HG02763 (cell line): ENCODE measurements around the gene DOCK4.
"Not testable (repeated sequence)": the region's sequence is repeated elsewhere in the genome, so short reads cannot be mapped to it uniquely, and the experiment has no call there.

Source experiments
- ATAC-seq: cut with Tn5 transposase; IDR thresholded peaks from one replicate; pipeline ENCODE4 v1.9.1; 2021; ENCODE audit warnings: mild to moderate bottlenecking, moderate library complexity; ENCODE audit not compliant: unreplicated experiment

DOCK4 gene

GRCh38 chr7:112206238-112206990, at the start of gene DOCK4, which contains the start of gene ZNF277:
Gene DOCK4, minus strand, starts transcription at chr7:112206399. Its CDS starts 261 bp downstream, at chr7:112206138.
Gene ZNF277, plus strand, starts transcription at chr7:112206695. Its CDS starts 22 bp downstream, at chr7:112206717.
- peak; percentile 97 for ATAC-seq

DNA sequence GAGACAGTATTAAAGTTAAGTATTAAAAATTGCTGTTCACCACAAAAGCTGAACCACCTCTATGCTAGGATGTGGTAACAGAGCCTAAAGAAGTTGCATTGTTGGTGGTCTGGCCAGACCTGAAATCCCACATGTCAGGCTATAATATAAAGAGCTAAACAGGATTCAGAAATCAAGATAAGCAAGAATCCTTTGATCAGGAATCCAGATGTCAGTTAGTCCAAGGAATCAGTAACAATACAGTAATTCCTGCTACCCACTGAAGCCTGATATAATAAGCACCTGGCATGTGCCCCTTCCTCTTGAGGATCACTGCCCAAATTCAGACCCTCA, 49.2 kb upstream of the DOCK4 start:
- ATAC-seq, result no peak

GRCh38 chr7:112254709-112255387, 48.6 kb upstream of the DOCK4 start:
- no peak for ATAC-seq

DNA sequence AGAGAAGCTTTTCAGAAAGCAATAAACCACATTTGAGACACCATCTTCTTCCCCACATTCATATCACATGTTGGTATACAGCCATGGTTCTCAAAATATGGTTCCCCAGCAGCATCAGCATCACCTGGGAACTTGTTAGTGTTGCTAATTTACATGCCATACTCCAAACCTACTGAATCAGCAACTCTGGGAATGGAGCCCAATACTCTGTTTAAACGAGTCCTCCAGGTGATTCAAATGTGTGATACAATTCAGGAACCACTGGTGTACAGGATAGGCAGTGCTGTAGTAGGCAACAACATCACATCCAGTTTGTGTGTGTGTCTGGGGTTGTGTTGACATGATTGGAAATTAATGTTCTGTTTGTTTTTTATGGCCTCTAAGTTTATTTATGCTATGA, 48.0 kb upstream of the DOCK4 start:
- no peak for ATAC-seq

- ATAC-seq, result no peak
Observed at GRCh38 chr7:112252691-112253090, 46.5 kb upstream of the DOCK4 start.

DNA sequence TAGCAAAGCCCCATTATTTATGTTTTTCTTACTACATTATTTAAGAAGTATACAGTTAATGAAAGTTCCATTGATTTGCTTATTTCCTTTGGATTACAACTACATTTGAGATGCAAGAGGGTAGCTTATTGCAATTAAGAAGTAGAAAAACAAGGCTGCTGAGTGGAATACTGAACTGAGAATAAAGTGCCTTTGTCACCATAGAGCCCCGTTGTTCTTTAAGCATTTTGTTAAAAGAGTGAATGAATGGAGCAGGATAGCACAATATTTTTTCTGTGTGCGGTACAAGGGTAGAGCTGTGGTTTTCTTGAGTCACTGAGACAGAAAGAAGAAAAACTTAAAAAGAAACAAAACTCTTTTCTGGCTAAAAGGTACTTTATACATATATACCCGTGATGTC, 45.9 kb upstream of the DOCK4 start:
- ATAC-seq, result no peak

GRCh38 chr7:112249967-112250366, 43.8 kb upstream of the DOCK4 start:
- ATAC-seq, result not testable (repeated sequence)

GRCh38 chr7:112248598-112248997, 42.4 kb upstream of the DOCK4 start:
- no peak for ATAC-seq

DNA sequence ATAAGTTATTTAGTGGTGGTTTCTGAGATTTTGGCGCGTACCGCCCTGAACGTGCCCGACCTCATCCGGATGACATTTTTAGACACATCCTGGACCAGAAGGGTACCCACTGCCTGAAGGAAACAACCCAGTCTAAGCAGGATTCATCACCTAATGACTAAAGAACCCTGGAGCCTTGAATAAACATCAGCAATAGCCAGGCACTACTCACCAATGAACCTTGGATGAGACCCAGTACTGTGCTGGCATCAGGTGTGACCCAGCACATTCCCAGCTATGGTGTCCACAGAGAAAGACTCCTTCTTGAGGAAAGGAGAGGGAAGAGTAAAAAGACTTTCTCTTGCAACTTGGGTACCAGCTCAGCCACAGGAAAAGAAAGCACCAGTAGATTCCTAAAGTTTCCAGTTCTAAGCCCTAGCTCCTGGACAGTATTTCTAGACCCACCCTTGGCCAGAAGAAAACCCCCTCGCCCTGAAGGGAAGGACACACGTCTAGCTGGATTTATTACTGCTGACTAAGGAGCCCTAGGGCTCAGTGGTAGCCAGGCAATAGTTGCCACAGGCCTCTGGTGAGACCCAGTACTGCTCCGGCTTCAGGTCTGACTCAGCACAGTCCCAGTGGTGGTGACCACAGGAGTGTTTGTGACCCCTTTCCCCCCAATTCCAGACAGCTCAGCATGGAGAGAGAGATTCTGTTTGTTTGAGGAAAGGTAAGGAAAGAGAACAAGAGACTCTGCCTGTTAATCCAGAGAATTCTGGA, 32.8 kb upstream of the DOCK4 start:
- no peak for ATAC-seq

GRCh38 chr7:112238330-112238729, 32.1 kb upstream of the DOCK4 start:
- ATAC-seq, result no peak

DNA sequence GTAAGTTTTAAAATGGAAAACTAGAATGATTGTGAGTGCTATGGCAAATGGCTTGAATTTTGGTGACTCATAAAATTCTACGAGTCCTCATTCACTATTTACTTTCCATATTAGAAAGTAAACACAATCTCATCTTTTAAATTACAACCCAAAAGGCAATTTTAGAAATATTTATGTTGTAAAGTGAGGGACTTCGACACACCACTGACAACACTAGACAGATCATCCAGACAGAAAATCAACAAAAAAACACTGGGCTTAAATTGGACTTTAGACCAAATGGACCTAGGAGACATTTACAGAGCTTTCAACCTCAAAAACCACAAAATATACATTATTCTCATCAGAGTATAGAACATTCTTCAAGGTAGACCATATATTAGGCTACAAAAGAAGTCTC, 30.4 kb upstream of the DOCK4 start:
- no peak for ATAC-seq

- no peak for ATAC-seq
Observed at GRCh38 chr7:112234147-112234546, 27.9 kb upstream of the DOCK4 start.

GRCh38 chr7:112233048-112233697, 27.0 kb upstream of the DOCK4 start:
- ATAC-seq, result no peak

DNA sequence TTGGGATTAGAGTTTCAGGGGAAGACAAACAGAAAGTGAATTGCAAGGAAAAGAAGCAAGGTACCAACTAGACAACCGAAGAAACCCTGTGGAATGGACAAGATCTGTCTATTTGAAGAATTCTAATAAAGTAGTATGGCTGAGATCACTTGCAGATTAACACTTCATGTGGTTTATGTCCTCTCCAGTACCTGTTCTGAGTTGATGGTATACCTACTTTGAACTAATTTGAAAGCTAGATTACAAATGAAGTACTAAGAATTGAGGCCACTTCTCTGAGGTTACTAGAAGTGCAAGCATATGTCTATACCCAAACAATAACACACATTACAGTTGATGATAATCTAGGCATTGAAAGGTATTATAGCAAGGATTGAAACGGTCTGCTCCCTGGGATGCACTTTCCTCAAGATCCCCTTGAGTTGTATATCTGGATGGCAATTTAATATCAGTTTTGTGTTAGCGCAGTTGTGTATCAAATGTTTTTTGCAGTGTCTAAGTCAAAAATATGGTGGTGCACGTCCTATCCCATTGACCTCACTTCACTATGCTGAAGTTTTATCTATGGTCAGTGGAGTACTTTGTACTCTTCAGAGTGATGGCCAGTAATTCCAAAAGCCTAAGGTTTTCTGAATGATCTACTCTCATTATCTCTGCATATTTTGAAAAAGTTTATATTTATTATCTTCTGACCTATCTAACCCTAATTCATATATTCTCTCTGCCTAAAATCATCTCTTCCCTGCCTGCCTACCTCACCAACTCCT, 26.2 kb upstream of the DOCK4 start:
- ATAC-seq, result no peak

- no peak for ATAC-seq
Observed at GRCh38 chr7:112228632-112229031, 22.4 kb upstream of the DOCK4 start.

DNA sequence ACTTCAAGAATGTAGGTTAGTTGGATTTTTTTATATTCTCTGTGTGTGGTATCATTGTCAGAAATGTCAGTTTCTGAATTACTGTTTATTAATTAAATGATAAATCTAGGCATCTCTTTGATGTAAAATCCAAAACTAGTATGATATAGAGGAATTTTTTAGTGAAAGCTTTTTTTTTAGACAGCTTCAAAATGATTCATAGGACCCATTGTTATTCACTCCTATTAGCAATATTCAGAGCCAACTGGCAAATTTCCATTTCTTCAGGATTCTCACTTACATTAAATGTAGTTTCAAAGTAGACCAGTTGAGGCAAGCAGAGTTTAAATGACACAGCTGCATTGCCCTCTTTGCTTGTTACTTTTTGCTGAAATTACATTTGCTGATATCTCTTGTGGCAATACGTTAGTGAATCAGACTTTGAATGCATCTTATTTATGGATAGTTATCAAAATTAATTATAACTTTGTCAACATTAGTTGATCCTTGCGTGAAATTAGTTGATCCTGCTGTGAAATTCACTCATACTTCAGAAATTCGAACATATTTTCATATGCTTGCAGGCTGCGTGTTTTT, 20.6 kb upstream of the DOCK4 start:
- no peak for ATAC-seq

DNA sequence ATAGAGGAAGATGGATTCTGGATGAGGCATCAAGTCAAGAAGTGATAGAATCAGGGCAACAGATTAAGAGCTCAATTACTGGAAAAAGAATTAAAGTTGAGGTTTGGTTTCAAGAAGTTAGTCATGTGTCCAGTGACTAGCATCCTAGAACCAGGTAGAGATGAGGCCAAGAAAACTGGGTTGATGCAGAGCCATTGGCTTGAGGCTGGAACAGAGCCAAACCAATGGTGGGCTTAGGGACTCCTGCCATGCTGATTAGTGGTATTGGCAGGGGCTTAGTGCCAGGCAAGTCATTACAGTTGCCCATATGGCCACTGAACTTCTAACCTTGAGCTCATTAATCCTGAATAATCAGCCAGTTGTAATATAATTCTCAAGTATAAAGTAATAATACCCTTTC, 18.8 kb upstream of the DOCK4 start:
- ATAC-seq, result no peak

GRCh38 chr7:112224186-112224585, 18.0 kb upstream of the DOCK4 start:
- ATAC-seq, result no peak

- ATAC-seq, result no peak
Observed at GRCh38 chr7:112223310-112223709, 17.1 kb upstream of the DOCK4 start.

- no peak for ATAC-seq
Observed at GRCh38 chr7:112220877-112221434, 14.8 kb upstream of the DOCK4 start.
